CD4-positive, alpha-beta T cell treated with Interleukin-15 for 4 hours (primary cell): ENCODE results near the gene SLC38A9.
A peak's percentile ranks its signal among the peaks of the same experiment; 100 is the strongest.
"Not testable (repeated sequence)": the region's sequence is repeated elsewhere in the genome, so short reads cannot be mapped to it uniquely, and the experiment has no call there.

Experiments used
- DNase-seq: peaks from one replicate; pipeline ENCODE4 v3.0.0-alpha.2; 2020; ENCODE audit warnings: low spot score

The SLC38A9 gene

DNA sequence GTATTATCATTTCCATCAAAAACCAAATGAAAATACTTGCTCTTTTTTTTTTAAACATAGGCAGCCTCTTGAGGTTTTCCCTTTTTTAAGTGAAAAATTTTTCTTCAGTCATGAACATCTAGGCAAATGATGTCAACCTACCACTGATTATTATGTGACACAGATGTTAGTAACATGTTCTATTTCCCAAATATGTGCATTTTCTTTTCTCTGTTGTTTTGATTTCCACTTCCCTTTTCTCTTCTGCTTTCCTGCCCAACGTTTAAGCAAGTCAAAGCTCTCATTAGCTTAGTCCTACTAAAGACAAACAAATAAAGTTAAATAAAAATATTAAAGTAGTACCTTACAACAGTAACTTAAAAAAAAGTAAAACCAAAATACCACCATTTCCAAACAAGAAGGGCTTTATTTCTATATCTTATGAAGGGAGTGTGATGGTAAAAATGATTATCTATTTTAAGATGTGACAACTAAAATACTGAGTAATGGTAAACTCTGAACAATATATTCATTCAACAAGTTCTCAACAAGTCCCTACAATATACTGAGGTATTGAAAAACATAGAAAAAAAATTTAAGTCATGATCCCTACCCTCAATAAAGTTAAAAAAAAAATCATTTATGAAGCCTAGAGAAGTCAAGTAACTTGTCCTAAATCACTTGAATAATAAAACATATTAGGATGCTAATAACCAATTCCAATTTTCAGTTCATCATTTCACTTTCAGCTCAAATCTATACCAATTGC lies 9.4 kb downstream of the SLC38A9 start:
- DNase-seq = no peak

DNA sequence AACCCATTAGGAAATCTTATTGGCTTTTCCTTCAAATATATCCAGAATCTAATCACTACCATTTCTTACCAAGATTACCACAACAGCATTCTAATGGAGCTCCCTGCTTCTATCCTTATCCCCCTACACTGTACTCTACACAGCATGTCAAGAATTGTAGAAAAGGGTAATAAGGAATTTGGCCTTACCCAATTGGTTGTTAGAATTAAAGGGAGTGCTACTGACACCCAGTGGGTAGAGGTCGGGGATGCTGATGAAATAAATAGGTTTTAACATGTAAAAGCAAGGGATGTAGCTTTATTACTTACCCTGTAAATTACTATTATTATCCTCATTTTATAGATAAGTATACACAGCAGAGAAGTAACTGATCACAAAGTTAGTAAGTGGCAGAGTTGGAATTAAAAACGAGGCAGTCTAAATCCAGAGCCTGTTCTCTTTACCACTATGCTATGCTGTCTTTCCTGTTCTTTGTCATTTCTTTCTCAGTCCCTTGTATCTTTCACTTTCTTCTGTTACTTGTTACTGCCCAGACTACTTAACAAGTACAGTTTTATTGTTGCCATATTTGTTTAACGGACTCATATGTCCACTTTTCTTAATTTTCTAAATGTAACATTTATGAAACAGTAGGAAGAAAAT lies 10.5 kb downstream of the SLC38A9 start:
- DNase-seq = no peak

DNA sequence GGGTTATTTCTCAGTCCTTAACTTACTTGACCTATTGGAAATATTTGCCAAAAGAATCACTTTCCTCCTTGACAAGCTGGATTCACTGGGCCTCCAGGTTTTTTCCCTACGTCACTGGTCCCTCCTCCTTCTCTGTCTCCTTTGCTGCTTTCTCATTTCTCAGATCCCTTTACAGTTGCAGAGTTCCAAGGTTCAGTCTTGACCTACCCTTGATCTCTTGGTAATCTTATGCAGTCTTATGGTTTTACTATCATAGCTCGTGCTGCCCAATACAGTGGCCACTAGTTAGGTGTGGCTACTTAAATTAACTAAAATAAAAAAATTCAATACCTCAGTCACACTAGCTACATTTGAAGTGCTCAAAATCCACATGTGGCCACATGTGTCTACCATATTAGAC lies 11.4 kb downstream of the SLC38A9 start:
- no peak for DNase-seq

DNA sequence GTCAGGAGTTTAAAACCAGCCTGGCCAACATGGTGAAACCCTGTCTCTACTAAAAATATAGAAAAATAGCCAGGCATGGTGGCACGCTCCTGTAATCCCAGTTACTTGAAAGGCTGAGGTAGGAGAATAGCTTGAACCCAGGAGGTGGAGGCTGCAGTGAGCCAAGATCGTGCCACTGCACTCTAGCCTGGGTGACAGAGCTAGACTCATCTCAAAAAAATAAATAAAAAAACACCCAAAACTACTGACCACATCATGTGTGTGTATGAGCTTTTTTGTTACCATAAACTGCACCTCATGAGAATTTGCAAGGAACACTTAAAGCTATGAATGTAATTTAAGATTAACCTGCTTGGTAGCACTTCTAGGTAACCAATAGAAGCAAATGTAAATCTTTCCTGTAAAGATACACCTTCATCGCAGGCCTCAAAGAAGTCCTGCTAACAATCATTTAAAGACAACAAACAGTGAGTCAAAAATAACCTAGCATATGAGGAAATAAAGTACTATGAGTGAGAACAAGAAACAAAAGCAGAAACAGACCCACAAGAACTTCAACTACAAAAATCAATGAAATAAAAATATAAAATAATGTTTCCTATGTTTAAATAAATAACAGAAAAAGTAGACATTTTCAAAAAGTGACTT lies 13.0 kb downstream of the SLC38A9 start:
- DNase-seq = no peak

DNA sequence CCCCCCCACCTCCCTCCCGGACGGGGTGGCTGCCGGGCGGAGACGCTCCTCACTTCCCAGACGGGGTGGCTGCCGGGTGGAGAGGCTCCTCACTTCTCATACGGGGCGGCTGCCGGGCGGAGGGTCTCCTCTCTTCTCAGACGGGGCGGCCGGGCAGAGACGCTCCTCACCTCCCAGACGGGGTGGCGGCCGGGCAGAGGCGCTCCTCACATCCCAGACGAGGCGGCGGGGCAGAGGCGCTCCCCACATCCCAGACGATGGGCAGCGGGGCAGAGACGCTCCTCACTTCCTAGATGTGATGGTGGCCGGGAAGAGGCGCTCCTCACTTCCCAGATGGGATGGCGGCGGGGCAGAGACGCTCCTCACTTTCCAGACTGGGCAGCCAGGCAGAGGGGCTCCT lies 15.4 kb downstream of the SLC38A9 start:
- DNase-seq = not testable (repeated sequence)

DNA sequence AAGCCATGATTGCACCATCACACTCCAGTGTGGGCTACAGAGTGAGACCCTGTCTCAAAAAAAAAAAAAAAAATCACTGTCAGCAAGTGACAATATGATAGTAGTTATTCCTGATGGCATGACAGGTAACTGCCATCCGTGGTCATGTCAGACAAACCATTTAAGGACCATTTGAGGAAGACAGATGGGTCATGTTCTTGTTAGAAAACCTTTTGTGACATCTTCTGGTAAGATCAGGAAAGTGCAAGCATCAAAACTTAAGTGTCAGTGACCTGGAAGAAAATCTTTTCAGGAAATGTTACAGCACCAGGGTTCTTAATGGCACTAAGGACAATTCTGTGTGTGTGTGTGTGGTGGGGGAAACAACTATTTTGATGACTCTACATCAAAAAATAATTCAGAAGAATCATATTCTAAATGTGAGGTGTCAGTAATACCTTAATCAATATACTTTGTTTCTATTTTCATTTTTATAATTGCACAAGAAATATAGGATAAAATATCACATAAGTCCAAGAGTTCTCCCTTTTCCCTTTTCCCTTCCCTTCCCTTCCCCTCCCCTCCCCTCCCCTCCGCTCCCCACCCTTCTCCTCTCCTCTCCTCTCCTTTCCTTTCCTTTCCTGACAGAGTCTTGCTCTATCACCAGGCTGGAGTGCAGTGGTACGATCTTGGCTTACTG lies 17.8 kb downstream of the SLC38A9 start:
- DNase-seq = no peak

DNA sequence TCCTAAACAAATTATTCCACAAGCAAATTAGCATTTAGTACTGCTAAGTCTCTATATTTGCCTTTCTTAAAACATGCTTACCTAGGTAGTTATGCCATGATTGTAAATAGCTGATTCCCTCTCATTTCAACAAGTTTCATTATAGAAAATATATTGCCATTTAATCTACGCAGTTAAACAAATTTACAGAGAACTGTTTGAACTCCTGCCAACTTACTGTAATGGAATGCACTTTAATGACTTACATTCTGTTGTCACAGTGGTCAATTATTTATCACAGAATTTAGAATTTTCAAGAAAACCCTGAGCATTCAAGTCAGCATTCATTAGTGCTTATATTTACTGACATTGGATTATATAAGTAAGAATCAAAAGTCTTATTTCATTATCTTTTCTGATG lies 19.6 kb downstream of the SLC38A9 start:
- DNase-seq = no peak

DNA sequence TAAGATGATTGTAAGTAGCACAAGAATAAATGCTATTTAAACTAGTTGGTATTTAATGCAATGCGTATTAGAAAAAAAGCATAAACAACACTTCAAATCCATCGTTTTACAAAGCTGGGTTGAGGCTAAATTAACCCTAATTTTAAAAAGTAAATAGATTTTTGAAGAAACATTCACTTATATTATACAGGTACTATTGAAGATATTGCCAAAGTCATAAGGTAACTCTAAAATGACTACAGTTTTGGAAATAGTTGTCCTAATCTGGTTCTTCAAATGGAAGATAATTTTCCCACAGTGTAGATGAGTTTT lies 20.1 kb downstream of the SLC38A9 start:
- no peak for DNase-seq

DNA sequence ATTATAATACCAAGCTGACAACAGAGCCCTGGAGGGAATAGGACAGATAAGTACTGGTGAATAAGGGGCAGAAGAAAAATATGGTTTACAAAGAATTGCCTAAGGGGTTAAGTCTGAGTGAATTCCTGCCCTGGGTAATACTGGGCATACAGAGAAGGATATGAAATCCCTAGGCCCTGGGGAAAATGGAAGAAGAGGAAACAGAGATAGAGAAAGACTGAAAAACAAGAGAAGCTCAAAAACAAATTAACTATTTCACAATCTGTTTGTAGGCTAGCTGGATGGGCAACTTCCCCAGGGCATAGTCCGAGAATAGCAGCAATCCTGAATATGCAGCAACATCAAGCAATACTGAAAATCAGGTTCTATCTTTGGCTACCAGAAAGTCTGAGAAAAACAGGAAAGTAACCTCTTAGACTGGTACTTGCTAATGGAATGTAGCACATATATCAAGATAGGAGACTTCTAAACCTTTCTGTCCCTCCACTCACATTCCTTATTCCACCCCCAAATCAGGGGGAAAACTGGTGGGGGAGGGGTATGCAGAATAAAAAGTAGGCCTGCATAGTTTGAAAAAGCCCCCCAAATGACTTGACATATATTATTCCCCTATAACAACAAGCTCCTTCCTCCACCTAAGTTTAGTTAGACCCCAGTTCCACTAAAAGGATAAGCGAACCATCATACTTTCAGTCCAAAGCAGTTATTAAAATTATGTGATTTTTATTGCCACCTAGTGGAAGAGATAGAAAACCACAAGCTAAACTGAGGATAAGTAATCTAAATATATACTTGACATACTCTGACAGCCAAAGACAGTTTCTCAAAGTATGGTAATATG lies 20.6 kb downstream of the SLC38A9 start:
- DNase-seq = peak; percentile 48

DNA sequence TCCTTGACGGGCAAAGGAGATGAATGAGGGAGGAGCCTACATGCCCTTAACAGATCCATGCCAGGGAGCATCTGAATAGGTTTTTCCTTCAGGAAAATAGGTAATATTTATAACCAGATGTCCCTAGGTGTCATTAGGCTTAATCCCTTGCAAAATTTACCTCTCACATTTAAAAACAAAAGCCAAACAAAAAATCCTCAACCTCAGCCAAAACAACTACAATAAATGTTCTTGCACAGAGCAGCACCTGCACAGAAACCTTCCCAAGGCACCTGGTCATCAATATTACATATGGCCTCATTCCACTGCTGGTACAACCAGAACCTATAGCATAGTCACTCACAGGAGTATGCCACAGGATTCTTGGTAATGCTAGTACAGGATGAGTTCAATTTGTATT lies 30.1 kb downstream of the SLC38A9 start:
- DNase-seq = no peak

DNA sequence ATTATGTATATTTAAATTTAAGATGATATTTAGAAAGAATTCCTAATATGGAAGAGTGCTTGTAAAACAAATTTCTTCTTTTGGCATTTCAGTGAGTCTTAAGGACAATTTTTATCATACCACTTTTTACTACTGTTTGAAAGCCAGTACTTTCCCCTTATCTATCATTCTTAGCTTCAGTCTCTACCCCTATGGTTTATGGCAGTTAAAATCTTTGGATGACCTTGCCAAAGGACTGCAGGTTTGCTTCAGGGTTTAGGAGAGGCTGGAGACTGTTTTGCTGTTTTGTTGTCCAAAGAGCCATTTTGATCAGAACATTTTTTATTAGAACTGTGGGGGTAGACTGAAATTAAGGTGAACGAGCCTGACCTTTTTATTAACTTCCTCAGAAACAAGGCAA lies 30.8 kb downstream of the SLC38A9 start:
- no peak for DNase-seq

DNA sequence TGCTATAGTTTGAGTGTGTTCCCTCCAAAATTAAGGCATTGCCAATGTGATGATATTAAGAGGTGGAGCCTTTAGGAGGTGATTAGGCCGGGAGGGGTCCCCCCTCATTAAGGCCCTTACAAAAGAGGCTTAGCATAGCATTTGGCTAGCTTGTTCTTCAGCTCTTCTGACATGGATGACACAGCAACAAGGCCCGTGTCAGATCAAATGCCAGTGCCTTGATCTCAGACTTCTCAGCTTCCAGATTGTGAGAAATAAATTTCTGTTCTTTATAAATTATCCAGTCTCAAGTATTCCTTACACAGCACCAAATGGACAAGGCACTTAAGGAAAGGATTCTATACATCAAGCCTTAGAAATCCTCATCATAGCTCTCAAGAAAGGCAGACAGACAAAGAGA lies 31.8 kb downstream of the SLC38A9 start:
- DNase-seq = no peak

DNA sequence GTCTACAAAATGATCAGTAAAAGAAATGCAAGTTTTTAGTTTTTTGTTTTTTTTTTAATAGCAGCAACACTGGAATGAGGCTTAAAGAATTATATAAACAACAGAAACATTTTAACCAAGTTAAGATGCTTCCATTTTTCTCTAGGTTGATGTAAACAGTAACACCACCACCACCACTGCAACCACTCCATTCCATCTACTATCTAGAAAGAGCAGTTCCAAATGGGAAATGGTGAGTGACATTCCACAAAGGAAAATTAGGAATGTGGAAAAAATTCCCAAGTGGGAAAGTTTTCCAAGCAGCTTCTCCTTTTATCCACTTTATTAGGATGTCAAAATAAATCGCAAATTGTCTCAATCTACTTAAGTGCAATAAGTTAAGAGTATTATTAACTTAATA lies 32.6 kb downstream of the SLC38A9 start:
- no peak for DNase-seq

DNA sequence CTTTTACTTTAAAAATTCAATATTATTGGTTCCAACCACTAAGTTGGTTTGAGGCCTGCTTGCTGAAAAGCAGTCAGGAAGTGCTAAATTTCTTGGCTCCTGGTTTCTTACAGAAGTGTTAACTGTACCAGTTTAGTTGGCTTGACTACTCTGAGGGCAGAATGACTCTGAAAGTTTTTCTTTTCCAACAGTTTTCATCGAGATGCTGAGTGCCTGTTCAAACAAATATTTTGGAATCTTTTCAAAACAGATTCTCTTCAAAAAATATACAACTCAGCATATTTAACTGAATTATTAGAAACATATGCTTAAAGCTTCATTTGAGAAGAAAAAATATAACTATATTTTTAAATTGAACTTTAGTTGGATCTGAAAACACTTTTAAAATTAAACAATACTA lies 37.0 kb downstream of the SLC38A9 start:
- no peak for DNase-seq

DNA sequence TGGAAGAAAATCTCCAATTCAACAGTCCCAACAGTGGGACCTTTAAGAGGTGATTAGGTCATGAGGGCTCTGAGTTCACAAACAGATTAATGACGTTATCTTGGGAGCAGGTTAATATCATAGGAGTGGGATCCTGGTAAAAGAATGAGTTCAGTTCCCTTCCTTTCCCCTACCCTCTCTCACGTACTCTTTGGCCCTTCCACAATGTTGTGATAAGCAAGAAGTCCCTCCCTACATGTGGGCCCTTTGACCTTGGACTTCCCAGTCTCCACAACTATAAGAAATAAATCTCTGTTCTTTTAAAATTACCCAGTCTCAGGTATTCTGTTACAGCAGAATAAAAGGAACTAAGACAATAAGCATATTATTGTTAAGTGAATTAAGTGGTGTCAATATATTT lies 37.8 kb downstream of the SLC38A9 start:
- DNase-seq = no peak

DNA sequence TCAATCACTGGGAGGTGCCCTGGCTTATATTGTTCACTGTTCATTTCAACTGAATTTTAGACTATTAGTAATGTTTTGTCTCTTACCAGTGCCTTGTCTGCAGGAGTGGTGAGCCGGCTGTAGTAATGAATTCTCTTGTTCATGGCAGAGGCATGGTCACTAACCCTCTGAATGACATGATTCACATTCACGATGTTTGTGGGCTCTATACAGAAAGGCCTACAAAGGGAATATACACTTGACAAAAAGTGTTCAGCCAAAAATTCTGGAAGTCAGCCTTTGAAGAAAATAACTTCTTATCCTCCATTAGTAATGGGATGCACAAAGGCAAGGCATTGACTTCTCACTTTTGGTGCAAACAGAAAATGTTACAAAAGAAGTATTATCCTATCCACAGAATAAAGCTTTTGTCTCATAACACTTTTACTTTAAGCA lies 39.6 kb downstream of the SLC38A9 start:
- DNase-seq = no peak

DNA sequence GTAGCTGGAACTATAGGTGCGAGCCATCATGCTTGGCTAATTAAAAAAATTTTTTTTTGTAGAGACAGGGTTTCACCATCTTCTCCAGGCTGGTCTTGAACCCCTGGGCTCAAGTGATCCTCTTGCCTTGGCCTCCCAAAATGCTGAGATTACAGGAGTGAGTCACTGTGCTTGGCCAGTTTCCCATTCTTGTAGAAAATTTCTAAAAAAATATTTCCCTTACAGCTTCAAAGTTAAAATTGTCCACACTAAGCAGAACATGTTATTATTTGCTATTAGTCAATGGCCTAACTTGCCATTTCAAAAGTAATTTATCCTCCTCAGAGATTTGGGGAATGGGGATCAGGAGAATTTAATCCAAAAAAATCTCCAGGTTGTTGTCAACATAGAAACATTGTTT lies 40.1 kb downstream of the SLC38A9 start:
- no peak for DNase-seq

DNA sequence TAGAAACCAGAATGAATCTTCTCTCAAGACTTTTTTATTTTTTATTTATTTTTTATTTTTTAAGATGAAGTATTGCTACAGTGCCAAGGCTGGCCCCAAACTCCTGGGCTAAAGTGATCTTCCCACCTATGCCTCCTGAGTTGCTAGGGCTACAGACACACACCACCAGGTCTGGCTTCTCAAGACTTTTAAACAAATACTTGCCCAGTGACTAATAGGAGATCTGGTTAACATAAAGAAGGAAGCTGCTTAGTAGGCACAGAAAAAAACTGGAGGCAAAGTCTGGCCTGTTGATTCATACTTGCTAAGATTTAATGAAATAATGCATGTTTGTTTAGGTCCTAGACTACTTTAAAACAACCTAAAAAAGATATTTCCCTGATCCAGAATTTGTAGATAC lies 43.8 kb downstream of the SLC38A9 start:
- DNase-seq = no peak

DNA sequence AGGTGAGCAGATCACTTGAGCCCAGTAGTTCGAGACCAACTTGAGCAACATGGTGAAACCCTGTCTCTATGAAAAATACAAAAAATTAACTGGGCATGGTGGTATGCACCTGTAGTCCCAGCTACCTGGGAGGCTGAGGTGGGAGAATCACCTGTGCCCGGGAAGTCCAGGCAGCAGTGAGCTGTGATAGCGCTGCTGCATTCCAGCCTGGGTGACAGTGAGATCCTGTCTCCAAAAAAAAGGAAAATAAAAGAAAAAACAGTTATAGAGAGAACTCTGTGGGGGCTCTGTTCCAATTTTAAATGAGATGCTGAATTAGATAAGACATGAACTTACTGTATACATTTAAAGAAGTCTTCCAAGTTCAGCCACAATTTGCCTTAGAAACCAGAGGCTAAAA lies 44.2 kb downstream of the SLC38A9 start:
- DNase-seq = no peak

DNA sequence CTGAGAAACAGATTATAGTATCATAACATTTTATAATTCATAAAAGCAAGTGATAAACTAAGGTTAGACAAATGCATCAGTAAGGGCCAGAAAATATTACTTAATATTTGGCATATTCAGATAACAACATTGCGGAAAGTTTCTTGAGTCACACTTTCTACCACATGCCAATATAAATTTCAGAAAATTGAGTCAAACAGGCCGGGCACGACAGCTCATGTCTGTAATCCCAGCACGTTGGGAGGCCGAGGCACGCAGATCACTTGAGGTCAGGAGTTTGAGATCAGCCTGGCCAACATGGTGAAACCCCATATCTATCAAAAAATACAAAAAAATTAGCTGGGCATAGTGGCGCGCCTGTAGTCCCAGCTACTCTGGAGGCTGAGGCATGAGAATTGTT lies 47.1 kb downstream of the SLC38A9 start:
- no peak for DNase-seq

DNA sequence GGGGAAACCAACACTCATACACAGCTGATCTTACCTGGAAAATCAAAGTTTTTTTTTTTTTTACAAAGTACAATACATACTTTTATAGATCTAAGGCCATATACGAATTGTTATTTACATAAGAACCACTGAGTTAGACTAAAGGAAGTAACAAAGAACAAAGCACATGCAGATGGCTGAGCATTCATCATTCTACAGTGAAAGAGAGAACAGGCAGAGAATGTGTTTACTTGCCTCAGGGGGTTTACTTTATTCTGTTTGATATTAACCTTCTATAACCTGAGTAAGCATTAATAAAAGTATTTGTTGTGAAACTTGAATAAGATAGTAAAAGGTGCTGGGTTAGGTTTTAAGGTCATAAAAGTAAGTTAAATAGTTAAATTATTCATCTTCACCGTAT lies 54.7 kb downstream of the SLC38A9 start:
- DNase-seq = no peak

DNA sequence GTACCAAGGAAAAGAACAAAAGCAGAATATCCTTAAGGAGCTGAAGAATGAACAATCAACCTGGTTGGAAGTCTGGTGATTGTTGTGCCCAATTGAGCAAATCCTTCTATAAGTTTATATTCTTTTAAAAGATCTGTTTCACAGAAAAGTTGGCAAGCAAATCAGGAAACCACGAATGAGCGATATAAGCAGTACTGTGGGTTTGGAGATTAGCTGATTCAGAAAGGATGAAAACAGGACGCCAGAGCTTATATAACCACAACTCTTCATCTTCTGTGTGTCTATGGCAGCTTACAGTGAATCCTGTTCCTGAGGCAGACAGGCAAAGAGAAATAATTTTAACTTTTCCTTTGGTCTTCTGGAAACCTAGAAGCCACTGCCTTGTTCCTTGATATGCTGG lies 61.7 kb downstream of the SLC38A9 start:
- peak; percentile 7 for DNase-seq
